ENCODE measurements around the gene SMKR1. TPM values are rescaled to one million over a fixed set of nuclear protein-coding genes. Genes with fewer than 3 reads are reported as not detected.

Gene SMKR1
- 1 to 10 TPM in 2 of 6 donors, under 1 TPM in 4; 0.46 to 1.9 (median 0.89) TPM for total RNA-seq
- polyA plus RNA-seq = 1 to 10 TPM; 1.1 to 4.5 TPM

- Histone ChIP-seq H3K27ac (peak within 1 kb of the TSS in 1 of 4 donors; percentile 8), H3K9me3 (no peaks in the 10 kb centered on the region), H3K36me3 (no peaks in the 10 kb centered on the region), H3K4me1 (peaks cover 0 to 3% (median 0%) of the 10 kb centered on the region in 3 donors), H3K4me3 (peak within 1 kb of the TSS; percentile 44 to 69 (median 58)), H3K27me3 (no peaks in the 10 kb centered on the region)
- peak; percentile 81 to 94 (median 90) for DNase-seq
- no peak for TF ChIP-seq CTCF (IDR thresholded peaks at IDR 0.05)
- FAIRE-seq = no peak
- intact Hi-C loops (cut with DNase I) = no loop called here
- 6 to 9% methylated on average over 48 to 89 of the region's 89 CpGs for WGBS, 2 donors
- ATAC-seq = peak; percentile 95 to 98 (median 98)
Observed at GRCh38 chr7:129501760-129502707, at the start of gene SMKR1. SMKR1 (plus strand) TSS chr7:129502531; CDS start chr7:129502825, 294 bp downstream.

- H3K27me3 ChIP-seq = no peaks in the 10 kb centered on the region
- H3K4me3 ChIP-seq = no peak overlapping the region
- no peaks in the 10 kb centered on the region for H3K9me3 ChIP-seq
- no peaks in the 10 kb centered on the region for H3K36me3 ChIP-seq
- DNase-seq = no peak
- no peak for ATAC-seq
- peaks cover 0 to 15% (median 5%) of the 10 kb centered on the region in 3 donors for H3K4me1 ChIP-seq
- WGBS, 2 donors = 64 to 76% methylated on average over 2 of the region's 2 CpGs
- FAIRE-seq = no peak
- TF ChIP-seq CTCF (IDR thresholded peaks at IDR 0.05) = no peak
- intact Hi-C loops (cut with DNase I) = no loop called here
- no peak overlapping the region for H3K27ac ChIP-seq
Observed at GRCh38 chr7:129452589-129453231, 49.6 kb upstream of the SMKR1 start.

- H3K36me3 ChIP-seq = no peaks in the 10 kb centered on the region
- intact Hi-C loops (cut with DNase I) = no loop called here
- no peak for TF ChIP-seq CTCF (IDR thresholded peaks at IDR 0.05)
- FAIRE-seq = no peak
- H3K9me3 ChIP-seq = no peaks in the 10 kb centered on the region
- H3K27me3 ChIP-seq = no peaks in the 10 kb centered on the region
- peak overlapping the region in 1 of 4 donors; percentile 13 for H3K27ac ChIP-seq
- peak; percentile 41 to 70 (median 64) for ATAC-seq
- peaks cover 0 to 15% (median 5%) of the 10 kb centered on the region in 3 donors for H3K4me1 ChIP-seq
- 17 to 39% methylated on average over 1 of the region's 1 CpG for WGBS, 2 donors
- no peak overlapping the region for H3K4me3 ChIP-seq
- no peak for DNase-seq
Observed at GRCh38 chr7:129453510-129454248, 48.7 kb upstream of the SMKR1 start.

GRCh38 chr7:129454249-129454551 lies 48.1 kb upstream of the SMKR1 start:
- ATAC-seq (no peak), FAIRE-seq (no peak), DNase-seq (no peak)
- intact Hi-C loops (cut with DNase I) = no loop called here
- H3K4me1 ChIP-seq = peaks cover 0 to 15% (median 5%) of the 10 kb centered on the region in 3 donors
- 94 to 95% methylated on average over 4 of the region's 4 CpGs for WGBS, 2 donors
- TF ChIP-seq CTCF (IDR thresholded peaks at IDR 0.05) = no peak
- H3K27me3 ChIP-seq = no peaks in the 10 kb centered on the region
- H3K27ac ChIP-seq = peak overlapping the region in 1 of 4 donors; percentile 13
- no peaks in the 10 kb centered on the region for H3K9me3 ChIP-seq
- H3K4me3 ChIP-seq = no peak overlapping the region
- H3K36me3 ChIP-seq = no peaks in the 10 kb centered on the region
